ENCODE measurements around the gene OPTC. TPM values are rescaled to one million over a fixed set of nuclear protein-coding genes. Genes with fewer than 3 reads are reported as not detected.

Gene OPTC, protein sequence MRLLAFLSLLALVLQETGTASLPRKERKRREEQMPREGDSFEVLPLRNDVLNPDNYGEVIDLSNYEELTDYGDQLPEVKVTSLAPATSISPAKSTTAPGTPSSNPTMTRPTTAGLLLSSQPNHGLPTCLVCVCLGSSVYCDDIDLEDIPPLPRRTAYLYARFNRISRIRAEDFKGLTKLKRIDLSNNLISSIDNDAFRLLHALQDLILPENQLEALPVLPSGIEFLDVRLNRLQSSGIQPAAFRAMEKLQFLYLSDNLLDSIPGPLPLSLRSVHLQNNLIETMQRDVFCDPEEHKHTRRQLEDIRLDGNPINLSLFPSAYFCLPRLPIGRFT
- not detected for total RNA-seq

DNA sequence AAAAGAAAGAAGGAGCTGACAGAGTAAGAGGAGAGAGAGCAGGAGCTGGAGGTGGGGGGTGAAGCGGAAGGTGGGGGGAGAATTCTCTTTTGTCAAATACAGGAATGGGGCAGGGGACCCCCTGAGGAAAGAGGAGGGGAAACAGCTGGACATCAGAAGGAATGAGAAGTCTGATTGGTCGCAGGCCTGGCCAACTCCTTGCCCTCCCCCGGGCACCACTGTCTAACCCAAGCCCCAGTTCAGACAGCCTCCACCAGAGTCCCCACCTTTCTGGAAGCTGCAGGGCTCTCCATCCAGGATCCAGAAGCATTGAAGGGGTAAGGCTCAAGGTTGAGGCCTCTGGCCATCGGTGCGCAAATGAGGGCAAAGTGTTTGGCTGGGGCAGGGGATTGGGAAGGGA, at the start of gene OPTC:
Gene OPTC (plus strand): TSS at position 253 of the 400 bp plus-strand sequence. CDS start 1,853 bp downstream, outside the sequence.

DNA sequence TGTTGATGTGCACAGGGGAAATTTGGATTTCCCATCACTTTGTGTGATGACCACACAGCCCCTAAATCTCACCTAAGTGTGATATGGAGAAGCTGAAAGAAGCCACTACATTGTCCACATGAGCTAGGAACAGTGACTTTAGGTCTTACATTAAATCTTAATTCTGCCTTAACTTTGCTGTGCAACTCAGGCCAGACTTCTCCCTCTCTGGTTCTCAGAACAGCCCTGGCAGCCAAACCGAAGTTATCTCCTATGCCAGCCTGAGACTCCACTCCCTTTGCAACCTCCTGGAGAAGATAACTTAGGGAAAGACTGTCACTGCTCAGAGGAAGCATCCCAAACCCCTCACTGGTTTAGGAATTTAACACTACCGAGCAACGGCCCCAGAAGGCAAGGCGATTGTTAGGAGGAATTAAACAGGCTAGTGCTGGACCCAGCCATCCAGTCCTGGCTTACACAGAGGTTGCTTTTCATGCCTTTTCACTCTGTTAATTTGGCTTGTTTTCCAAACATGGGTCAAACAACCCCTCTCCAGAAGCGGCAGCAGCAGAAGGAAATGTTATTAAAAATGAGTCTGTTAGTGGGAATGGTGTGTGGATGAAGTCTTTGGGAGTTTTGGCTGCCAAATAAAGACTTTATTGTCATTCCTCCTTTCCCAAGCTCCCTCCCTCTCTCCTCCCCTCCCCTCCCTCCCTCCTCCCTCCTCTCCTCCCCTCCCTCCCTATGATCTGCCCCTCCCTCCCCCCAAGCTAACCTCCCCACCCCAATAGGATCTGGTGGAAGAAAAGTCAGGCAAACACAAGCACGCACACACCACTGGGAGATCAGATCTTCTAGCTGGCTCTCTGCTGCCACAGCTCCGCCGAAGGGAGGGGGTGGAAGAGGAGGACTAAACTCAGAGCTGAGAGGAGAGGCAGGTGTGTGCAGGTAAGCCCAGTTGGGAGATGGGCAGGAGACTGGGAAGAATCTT, 18.7 kb upstream of the OPTC start, which contains the start of gene PRELP:
Gene PRELP (plus strand): TSS at position 795 of the 970 bp plus-strand sequence. CDS start 7,379 bp downstream, outside the sequence.

Other genes with a start within 250 kb of the OPTC start
- gene BTG2, start 188.6 kb upstream of the OPTC start, total RNA-seq, result 1 to 10 TPM; 3.3 to 5.2 TPM
- gene FMOD, start 143.0 kb upstream of the OPTC start, total RNA-seq, result not detected
- under 1 TPM; 0.33 to 0.34 TPM for gene PRELP, start 18.3 kb upstream of the OPTC start, total RNA-seq
- gene ATP2B4, start 132.7 kb downstream of the OPTC start, total RNA-seq, result 10 to 100 TPM; 76.1 to 87.6 TPM